HG03196 (cell line): ENCODE results near the gene LRRC4.

ENCODE experiments used
- ATAC-seq: cut with Tn5 transposase; IDR thresholded peaks from one replicate; pipeline ENCODE4 v1.9.1; 2021; ENCODE audit not compliant: unreplicated experiment

The LRRC4 gene

GRCh38 chr7:128059143-128059988 is 28.1 kb upstream of the LRRC4 start:
- ATAC-seq: no peak

- no peak for ATAC-seq
Observed at GRCh38 chr7:128057909-128058308, 26.7 kb upstream of the LRRC4 start.

- no peak for ATAC-seq
Observed at GRCh38 chr7:128056901-128057300, 25.7 kb upstream of the LRRC4 start.

GRCh38 chr7:128055637-128056036 is 24.4 kb upstream of the LRRC4 start:
- no peak for ATAC-seq

GRCh38 chr7:128054511-128054910 is 23.3 kb upstream of the LRRC4 start:
- no peak for ATAC-seq

- no peak for ATAC-seq
Observed at GRCh38 chr7:128053991-128054390, 22.8 kb upstream of the LRRC4 start.

- ATAC-seq: no peak
Observed at GRCh38 chr7:128053023-128053422, 21.8 kb upstream of the LRRC4 start.

- ATAC-seq: no peak
Observed at GRCh38 chr7:128052404-128052803, 21.2 kb upstream of the LRRC4 start.

GRCh38 chr7:128045766-128046165 is 14.5 kb upstream of the LRRC4 start:
- no peak for ATAC-seq

- no peak for ATAC-seq
Observed at GRCh38 chr7:128045158-128045557, 13.9 kb upstream of the LRRC4 start.

GRCh38 chr7:128044064-128044463 is 12.8 kb upstream of the LRRC4 start:
- no peak for ATAC-seq

GRCh38 chr7:128042012-128042411 is 10.8 kb upstream of the LRRC4 start:
- no peak for ATAC-seq

- ATAC-seq: no peak
Observed at GRCh38 chr7:128041203-128041602, 10.0 kb upstream of the LRRC4 start.

- no peak for ATAC-seq
Observed at GRCh38 chr7:128040205-128040604, 9.0 kb upstream of the LRRC4 start.

- no peak for ATAC-seq
Observed at GRCh38 chr7:128039544-128039953, 8.3 kb upstream of the LRRC4 start.

GRCh38 chr7:128037880-128038619 is 6.8 kb upstream of the LRRC4 start:
- ATAC-seq: no peak

GRCh38 chr7:128037081-128037480 is 5.8 kb upstream of the LRRC4 start:
- no peak for ATAC-seq

- ATAC-seq: no peak
Observed at GRCh38 chr7:128036226-128036940, 5.1 kb upstream of the LRRC4 start.

- no peak for ATAC-seq
Observed at GRCh38 chr7:128035712-128036111, 4.5 kb upstream of the LRRC4 start.

- no peak for ATAC-seq
Observed at GRCh38 chr7:128034825-128035224, 3.6 kb upstream of the LRRC4 start.

- no peak for ATAC-seq
Observed at GRCh38 chr7:128033246-128033645, 2.0 kb upstream of the LRRC4 start.
